Measurements from ENCODE around the gene HADHA.

HADHA gene

GRCh38 chr2:26216587-26216986 is 27.8 kb downstream of the HADHA start:
- Histone ChIP-seq H2BK120ac (ENCODE audit: low read depth, low read length) (no peak overlapping the region), H3K9ac (ENCODE audit: low read depth, low read length, poor library complexity) (no peak overlapping the region), H4K91ac (ENCODE audit: low read depth, low read length, poor library complexity) (no peak overlapping the region), H3K4ac (ENCODE audit: low read length) (no peak overlapping the region), H3K4me1 (ENCODE audit: control insufficient read depth in 2 of 2, insufficient read depth in 1 of 2, low read depth in 1 of 2, low read length in 2 of 2) (no peaks in the 10 kb centered on the region), H3K9me3 (replicated peaks in 1 of 2; ENCODE audit: control insufficient read depth in 2 of 2, insufficient read depth in 1 of 2, low read depth in 1 of 2, low read length in 2 of 2) (peaks cover 0 to 12% of the 10 kb centered on the region in 2 donors), H3K23ac (ENCODE audit: low read depth, low read length, poor library complexity) (no peak overlapping the region), H3K4me3 (ENCODE audit: low read length in 2 of 2) (no peak overlapping the region), H3K4me2 (ENCODE audit: insufficient read depth, low read length, poor library complexity, severe bottlenecking) (no peak overlapping the region), H3K36me3 (replicated peaks in 1 of 2; ENCODE audit: control insufficient read depth in 2 of 2, insufficient read depth in 2 of 2, low read length in 2 of 2) (peaks cover 15 to 83% of the 10 kb centered on the region in 2 donors), H3K27ac (replicated peaks; ENCODE audit: low read length) (no peak overlapping the region), H3K18ac (ENCODE audit: low read length) (no peak overlapping the region), H4K8ac (ENCODE audit: low read depth, low read length) (no peak overlapping the region), H2AFZ (ENCODE audit: low read length) (no peak overlapping the region), H2BK12ac (ENCODE audit: low read length) (no peak overlapping the region), H2BK5ac (ENCODE audit: low read length) (no peak overlapping the region), H2AK5ac (ENCODE audit: low read depth, low read length) (no peak overlapping the region), H2BK15ac (ENCODE audit: low read length) (no peak overlapping the region), H3K27me3 (ENCODE audit: control insufficient read depth in 3 of 3, insufficient read depth in 3 of 3, low read depth in 1 of 3, low read length in 3 of 3) (no peaks in the 10 kb centered on the region), H3K14ac (ENCODE audit: low read length) (no peak overlapping the region), H3K79me1 (ENCODE audit: low read depth, low read length) (no peaks in the 10 kb centered on the region)
- no peak for DNase-seq (ENCODE audit: low spot score)
- WGBS, 2 donors (ENCODE audit: extremely low coverage in 2 of 2, insufficient read length in 2 of 2, insufficient replicate concordance in 1 of 2), result no CpG with 5 or more reads among the region's 4 CpGs

GRCh38 chr2:26215833-26216232 is 28.6 kb downstream of the HADHA start:
- Histone ChIP-seq H3K27me3 (ENCODE audit: control insufficient read depth in 3 of 3, insufficient read depth in 3 of 3, low read depth in 1 of 3, low read length in 3 of 3) (no peaks in the 10 kb centered on the region), H3K9me3 (replicated peaks in 1 of 2; ENCODE audit: control insufficient read depth in 2 of 2, insufficient read depth in 1 of 2, low read depth in 1 of 2, low read length in 2 of 2) (peaks cover 0 to 12% of the 10 kb centered on the region in 2 donors), H3K18ac (ENCODE audit: low read length) (no peak overlapping the region), H3K23ac (ENCODE audit: low read depth, low read length, poor library complexity) (no peak overlapping the region), H3K27ac (replicated peaks; ENCODE audit: low read length) (no peak overlapping the region), H4K91ac (ENCODE audit: low read depth, low read length, poor library complexity) (no peak overlapping the region), H2BK5ac (ENCODE audit: low read length) (no peak overlapping the region), H3K79me1 (ENCODE audit: low read depth, low read length) (no peaks in the 10 kb centered on the region), H2BK12ac (ENCODE audit: low read length) (no peak overlapping the region), H3K4me2 (ENCODE audit: insufficient read depth, low read length, poor library complexity, severe bottlenecking) (no peak overlapping the region), H2AFZ (ENCODE audit: low read length) (no peak overlapping the region), H3K36me3 (replicated peaks in 1 of 2; ENCODE audit: control insufficient read depth in 2 of 2, insufficient read depth in 2 of 2, low read length in 2 of 2) (peaks cover 15 to 88% of the 10 kb centered on the region in 2 donors), H4K8ac (ENCODE audit: low read depth, low read length) (no peak overlapping the region), H3K4ac (ENCODE audit: low read length) (no peak overlapping the region), H3K9ac (ENCODE audit: low read depth, low read length, poor library complexity) (no peak overlapping the region), H2AK5ac (ENCODE audit: low read depth, low read length) (no peak overlapping the region), H2BK15ac (ENCODE audit: low read length) (no peak overlapping the region), H2BK120ac (ENCODE audit: low read depth, low read length) (no peak overlapping the region), H3K4me3 (ENCODE audit: low read length in 2 of 2) (no peak overlapping the region), H3K4me1 (ENCODE audit: control insufficient read depth in 2 of 2, insufficient read depth in 1 of 2, low read depth in 1 of 2, low read length in 2 of 2) (no peaks in the 10 kb centered on the region), H3K14ac (ENCODE audit: low read length) (no peak overlapping the region)
- no CpG with 5 or more reads among the region's 1 CpG for WGBS, 2 donors (ENCODE audit: extremely low coverage in 2 of 2, insufficient read length in 2 of 2, insufficient replicate concordance in 1 of 2)
- no peak for DNase-seq (ENCODE audit: low spot score)

DNA sequence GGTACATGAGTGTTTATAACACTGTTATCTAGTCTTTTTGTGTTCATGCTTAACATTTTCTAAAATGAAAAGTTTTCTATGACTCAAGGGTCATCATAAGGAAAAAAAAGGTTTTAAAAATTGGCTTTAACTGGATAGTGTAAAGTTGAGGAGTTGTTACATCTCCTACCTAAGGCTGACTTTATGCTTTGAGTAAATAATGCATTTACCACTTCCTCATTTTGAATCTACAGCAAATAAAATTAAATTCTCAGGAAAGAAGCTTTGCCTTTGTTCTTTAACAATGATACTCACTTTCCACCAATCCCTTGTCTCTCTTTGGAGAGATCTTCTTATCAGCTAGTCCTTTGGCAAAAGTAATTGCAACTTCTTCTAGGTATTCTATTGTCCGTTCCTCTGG is 29.7 kb downstream of the HADHA start:
- no peaks in the 10 kb centered on the region for H3K27me3 ChIP-seq (ENCODE audit: control insufficient read depth in 3 of 3, insufficient read depth in 3 of 3, low read depth in 1 of 3, low read length in 3 of 3)
- DNase-seq (ENCODE audit: low spot score), result no peak
- WGBS, 2 donors (ENCODE audit: extremely low coverage in 2 of 2, insufficient read length in 2 of 2, insufficient replicate concordance in 1 of 2), result no CpG with 5 or more reads among the region's 1 CpG
- no peak overlapping the region for H3K14ac ChIP-seq (ENCODE audit: low read length)
- H4K8ac ChIP-seq (ENCODE audit: low read depth, low read length), result no peak overlapping the region
- no peak overlapping the region for H2BK12ac ChIP-seq (ENCODE audit: low read length)
- no peak overlapping the region for H2AFZ ChIP-seq (ENCODE audit: low read length)
- H3K9ac ChIP-seq (ENCODE audit: low read depth, low read length, poor library complexity), result no peak overlapping the region
- H2BK5ac ChIP-seq (ENCODE audit: low read length), result no peak overlapping the region
- no peak overlapping the region for H3K4me2 ChIP-seq (ENCODE audit: insufficient read depth, low read length, poor library complexity, severe bottlenecking)
- H3K18ac ChIP-seq (ENCODE audit: low read length), result no peak overlapping the region
- H3K4me1 ChIP-seq (ENCODE audit: control insufficient read depth in 2 of 2, insufficient read depth in 1 of 2, low read depth in 1 of 2, low read length in 2 of 2), result no peaks in the 10 kb centered on the region
- no peak overlapping the region for H3K4ac ChIP-seq (ENCODE audit: low read length)
- no peak overlapping the region for H3K27ac ChIP-seq (replicated peaks; ENCODE audit: low read length)
- H2BK120ac ChIP-seq (ENCODE audit: low read depth, low read length), result no peak overlapping the region
- H2BK15ac ChIP-seq (ENCODE audit: low read length), result no peak overlapping the region
- no peak overlapping the region for H3K4me3 ChIP-seq (ENCODE audit: low read length in 2 of 2)
- no peak overlapping the region for H2AK5ac ChIP-seq (ENCODE audit: low read depth, low read length)
- no peaks in the 10 kb centered on the region for H3K79me1 ChIP-seq (ENCODE audit: low read depth, low read length)
- H3K36me3 ChIP-seq (replicated peaks in 1 of 2; ENCODE audit: control insufficient read depth in 2 of 2, insufficient read depth in 2 of 2, low read length in 2 of 2), result peaks cover 15 to 89% of the 10 kb centered on the region in 2 donors
- no peak overlapping the region for H3K23ac ChIP-seq (ENCODE audit: low read depth, low read length, poor library complexity)
- peaks cover 0 to 12% of the 10 kb centered on the region in 2 donors for H3K9me3 ChIP-seq (replicated peaks in 1 of 2; ENCODE audit: control insufficient read depth in 2 of 2, insufficient read depth in 1 of 2, low read depth in 1 of 2, low read length in 2 of 2)
- no peak overlapping the region for H4K91ac ChIP-seq (ENCODE audit: low read depth, low read length, poor library complexity)

DNA sequence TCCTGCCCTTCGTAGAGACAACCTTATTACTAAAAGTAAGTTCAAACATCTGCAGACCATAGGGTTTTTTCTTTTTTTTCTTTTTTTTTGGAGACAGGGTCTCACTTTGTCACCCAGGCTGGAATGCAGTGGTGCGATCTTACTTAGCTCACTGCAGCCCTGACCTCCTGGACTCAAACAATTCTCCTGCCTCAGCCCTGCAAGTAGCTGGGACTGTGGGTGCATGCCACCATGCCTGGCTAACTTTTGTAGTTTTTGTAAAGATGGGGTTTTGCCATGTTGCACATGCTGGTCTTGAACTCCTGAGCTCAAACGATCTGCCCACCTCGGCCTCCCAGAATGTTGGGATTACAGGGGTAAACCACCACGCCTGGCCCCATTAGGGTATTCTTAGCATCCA is 32.4 kb downstream of the HADHA start:
- Histone ChIP-seq H3K27me3 (ENCODE audit: control insufficient read depth in 3 of 3, insufficient read depth in 3 of 3, low read depth in 1 of 3, low read length in 3 of 3) (no peaks in the 10 kb centered on the region), H3K18ac (ENCODE audit: low read length) (no peak overlapping the region), H3K4me3 (ENCODE audit: low read length in 2 of 2) (no peak overlapping the region), H3K36me3 (replicated peaks in 1 of 2; ENCODE audit: control insufficient read depth in 2 of 2, insufficient read depth in 2 of 2, low read length in 2 of 2) (peaks cover 18 to 97% of the 10 kb centered on the region in 2 donors), H3K23ac (ENCODE audit: low read depth, low read length, poor library complexity) (no peak overlapping the region), H2AFZ (ENCODE audit: low read length) (no peak overlapping the region), H3K4me1 (ENCODE audit: control insufficient read depth in 2 of 2, insufficient read depth in 1 of 2, low read depth in 1 of 2, low read length in 2 of 2) (no peaks in the 10 kb centered on the region), H3K4me2 (ENCODE audit: insufficient read depth, low read length, poor library complexity, severe bottlenecking) (no peak overlapping the region), H3K4ac (ENCODE audit: low read length) (no peak overlapping the region), H2BK12ac (ENCODE audit: low read length) (no peak overlapping the region), H2AK5ac (ENCODE audit: low read depth, low read length) (no peak overlapping the region), H3K9ac (ENCODE audit: low read depth, low read length, poor library complexity) (no peak overlapping the region), H2BK120ac (ENCODE audit: low read depth, low read length) (no peak overlapping the region), H2BK15ac (ENCODE audit: low read length) (no peak overlapping the region), H3K14ac (ENCODE audit: low read length) (no peak overlapping the region), H2BK5ac (ENCODE audit: low read length) (no peak overlapping the region), H4K91ac (ENCODE audit: low read depth, low read length, poor library complexity) (no peak overlapping the region), H3K9me3 (replicated peaks in 1 of 2; ENCODE audit: control insufficient read depth in 2 of 2, insufficient read depth in 1 of 2, low read depth in 1 of 2, low read length in 2 of 2) (no peaks in the 10 kb centered on the region), H4K8ac (ENCODE audit: low read depth, low read length) (no peak overlapping the region), H3K27ac (replicated peaks; ENCODE audit: low read length) (no peak overlapping the region), H3K79me1 (ENCODE audit: low read depth, low read length) (no peaks in the 10 kb centered on the region)
- DNase-seq (ENCODE audit: low spot score), result no peak
- no CpG with 5 or more reads among the region's 5 CpGs for WGBS, 2 donors (ENCODE audit: extremely low coverage in 2 of 2, insufficient read length in 2 of 2, insufficient replicate concordance in 1 of 2)
